HG03469 (cell line): ENCODE measurements around the gene SFXN1.
"Not testable (repeated sequence)": the region's sequence is repeated elsewhere in the genome, so short reads cannot be mapped to it uniquely, and the experiment has no call there.

Experiments used
- ATAC-seq: cut with Tn5 transposase; IDR thresholded peaks from one replicate; pipeline ENCODE4 v1.9.1; 2021; ENCODE audit warnings: mild to moderate bottlenecking, moderate library complexity, moderate number of reproducible peaks; ENCODE audit not compliant: unreplicated experiment

The SFXN1 gene

DNA sequence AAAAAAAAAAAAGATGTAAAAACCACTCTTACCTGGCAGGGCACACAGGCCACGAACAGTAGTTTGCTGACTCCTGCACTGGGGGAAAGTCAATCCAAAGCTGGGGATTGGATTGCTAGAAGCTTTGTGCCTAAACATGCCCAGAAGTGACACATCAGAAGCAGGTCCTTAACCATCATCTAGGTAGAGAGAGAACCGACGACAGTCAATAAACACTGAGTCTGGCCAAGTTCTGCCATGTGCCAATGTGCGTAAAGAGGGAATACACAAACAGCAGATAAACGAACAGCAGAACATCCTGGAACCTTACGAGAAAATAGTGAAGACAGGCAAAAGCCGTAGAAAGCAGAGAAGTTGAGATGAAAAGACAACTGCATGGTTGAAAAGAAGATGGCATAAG, 14.9 kb downstream of the SFXN1 start:
- ATAC-seq, result no peak

DNA sequence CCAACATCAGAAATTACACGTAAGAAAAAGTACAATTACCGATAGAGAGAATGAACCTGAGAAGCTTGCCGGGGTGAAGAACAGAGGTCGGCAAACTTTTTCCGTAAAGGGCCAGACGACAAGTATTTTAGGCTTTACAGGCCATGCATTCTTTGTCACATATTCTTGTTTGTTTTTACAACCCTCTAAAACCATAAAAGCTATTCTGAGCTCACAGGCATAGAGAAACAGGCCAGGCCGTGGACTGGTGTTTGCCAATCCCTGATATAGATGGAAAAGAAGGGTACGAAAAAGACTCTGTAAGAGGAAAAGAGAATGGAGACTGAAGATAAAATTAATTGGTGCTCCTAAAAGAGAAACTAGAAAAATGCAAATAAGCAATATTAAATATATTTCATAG, 15.4 kb downstream of the SFXN1 start:
- ATAC-seq, result no peak

DNA sequence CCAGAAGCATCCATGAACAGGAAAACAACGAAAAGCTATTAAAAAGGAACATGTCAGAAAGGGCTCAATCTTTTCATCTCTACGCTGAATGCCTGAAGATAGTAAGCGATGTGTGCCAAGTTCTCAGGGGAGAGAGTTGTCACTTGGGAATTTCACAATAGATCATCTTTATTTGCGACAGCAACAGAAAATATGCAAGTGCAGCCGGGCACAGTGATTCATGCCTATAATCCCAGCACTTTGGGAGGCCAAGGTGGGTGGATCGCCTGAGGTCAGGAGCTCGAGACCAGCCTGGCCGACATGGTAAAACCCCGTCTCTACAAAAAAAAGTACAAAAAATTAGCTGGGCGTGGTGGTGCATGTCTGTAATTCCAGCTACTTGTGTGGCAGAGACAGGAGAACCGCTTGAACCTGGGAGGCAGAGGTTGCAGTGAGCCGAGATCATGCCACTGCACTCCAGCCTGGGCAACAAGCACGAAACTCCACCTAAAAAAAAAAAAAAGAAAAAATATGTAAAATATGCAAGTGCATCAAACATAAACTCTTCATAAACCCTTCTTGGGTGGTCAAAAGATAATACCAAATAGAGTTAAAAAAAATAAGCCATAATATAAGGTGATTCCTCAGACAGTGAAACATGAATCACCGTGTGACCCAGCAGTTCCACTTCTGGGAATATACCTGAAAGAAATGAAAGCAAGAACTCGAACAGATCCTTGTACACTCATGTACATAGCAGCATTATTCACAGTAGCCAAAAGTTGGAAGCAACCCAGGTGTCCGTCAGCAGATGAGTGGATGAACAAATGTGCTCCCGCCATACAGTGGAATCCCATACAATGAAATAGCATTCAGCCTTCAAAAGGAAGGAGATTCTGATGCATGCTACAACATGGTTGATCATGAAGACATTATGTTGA, 16.2 kb downstream of the SFXN1 start:
- ATAC-seq, result no peak

- no peak for ATAC-seq
Observed at GRCh38 chr5:175501759-175502158, 23.4 kb downstream of the SFXN1 start.

GRCh38 chr5:175507671-175508070, 29.3 kb downstream of the SFXN1 start:
- not testable (repeated sequence) for ATAC-seq

- no peak for ATAC-seq
Observed at GRCh38 chr5:175508896-175509295, 30.5 kb downstream of the SFXN1 start.

- no peak for ATAC-seq
Observed at GRCh38 chr5:175513297-175513696, 34.9 kb downstream of the SFXN1 start.

- no peak for ATAC-seq
Observed at GRCh38 chr5:175513726-175514125, 35.4 kb downstream of the SFXN1 start.

DNA sequence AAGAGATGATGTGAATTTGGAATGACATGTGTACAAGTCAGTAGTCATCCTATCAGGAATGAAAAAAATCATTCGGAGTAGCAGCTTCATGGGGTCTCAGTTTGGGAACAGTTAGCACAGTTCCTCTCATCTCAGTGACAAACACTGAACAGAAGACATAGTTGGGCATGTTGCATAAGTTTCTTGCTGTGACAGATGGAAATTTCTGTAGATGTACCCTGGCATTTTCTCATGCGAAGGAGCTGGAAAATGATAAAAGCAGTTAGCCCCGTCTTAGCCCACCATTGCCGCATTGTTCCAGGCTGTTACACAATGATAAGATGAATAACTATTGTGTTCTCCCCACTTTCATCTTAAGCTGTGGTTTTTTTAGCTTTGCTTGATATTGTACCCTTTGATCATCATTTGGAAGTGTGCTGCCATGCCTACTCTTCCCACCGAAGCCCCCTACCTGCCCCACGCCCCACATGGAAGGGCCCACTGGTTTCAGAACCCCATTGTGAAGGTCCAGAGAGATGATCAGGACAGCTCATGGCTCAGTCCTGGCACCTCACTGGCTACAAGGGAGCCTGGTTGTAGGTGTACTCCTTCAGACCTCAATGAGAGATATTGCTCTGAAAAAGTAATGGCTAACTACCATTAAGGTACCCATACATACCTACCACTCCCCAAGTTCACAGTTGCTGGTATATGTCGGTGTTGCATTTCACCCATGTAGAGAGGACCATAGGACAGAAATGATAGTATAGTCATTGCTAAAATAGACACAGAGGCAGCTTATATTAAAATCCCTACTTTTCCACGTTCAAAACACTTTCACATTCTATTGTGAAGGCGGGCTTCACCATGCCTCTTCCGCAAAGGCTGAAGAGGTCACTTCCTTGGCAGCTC, 38.8 kb downstream of the SFXN1 start:
- no peak for ATAC-seq

GRCh38 chr5:175517824-175518450, 39.6 kb downstream of the SFXN1 start:
- no peak for ATAC-seq

DNA sequence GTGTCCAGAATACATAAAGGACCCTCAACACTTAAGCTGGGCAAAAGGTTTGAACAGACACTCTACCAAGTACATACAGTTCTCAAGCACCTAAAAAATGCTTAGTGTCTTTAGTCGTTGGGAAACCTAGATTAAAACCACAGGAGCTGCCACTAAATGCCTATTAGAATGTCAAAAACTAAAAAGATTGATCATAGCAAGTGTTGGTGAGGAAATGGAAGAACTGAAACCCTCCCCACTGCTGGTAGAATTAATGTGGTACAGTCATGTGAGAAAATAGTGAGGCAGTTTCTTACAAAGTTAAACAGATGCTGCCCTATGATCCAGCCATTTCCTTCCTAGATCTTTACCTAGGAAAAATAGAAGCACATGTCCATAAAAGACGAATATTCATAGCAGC, 40.6 kb downstream of the SFXN1 start:
- ATAC-seq, result no peak

DNA sequence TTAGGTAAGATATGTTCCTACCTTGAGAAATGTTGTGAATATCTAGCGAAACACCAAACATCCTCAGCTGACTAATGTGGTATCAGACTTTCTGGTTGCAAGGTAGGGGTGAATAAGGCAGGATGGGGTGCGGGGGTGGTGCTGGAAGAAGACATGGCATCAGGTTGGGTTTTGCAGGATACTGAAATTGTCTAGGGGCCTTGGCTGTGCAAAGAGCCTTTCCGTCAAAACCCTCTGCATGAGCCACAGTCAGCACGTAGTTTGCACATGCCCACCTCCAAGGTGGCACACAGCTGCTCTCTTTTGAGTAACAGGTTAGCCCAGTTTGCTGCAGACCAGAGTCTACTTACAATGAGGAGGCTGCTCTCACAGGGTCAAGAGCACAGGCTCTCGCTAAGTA, 42.0 kb downstream of the SFXN1 start:
- no peak for ATAC-seq

GRCh38 chr5:175520873-175521272, 42.5 kb downstream of the SFXN1 start:
- ATAC-seq, result no peak

DNA sequence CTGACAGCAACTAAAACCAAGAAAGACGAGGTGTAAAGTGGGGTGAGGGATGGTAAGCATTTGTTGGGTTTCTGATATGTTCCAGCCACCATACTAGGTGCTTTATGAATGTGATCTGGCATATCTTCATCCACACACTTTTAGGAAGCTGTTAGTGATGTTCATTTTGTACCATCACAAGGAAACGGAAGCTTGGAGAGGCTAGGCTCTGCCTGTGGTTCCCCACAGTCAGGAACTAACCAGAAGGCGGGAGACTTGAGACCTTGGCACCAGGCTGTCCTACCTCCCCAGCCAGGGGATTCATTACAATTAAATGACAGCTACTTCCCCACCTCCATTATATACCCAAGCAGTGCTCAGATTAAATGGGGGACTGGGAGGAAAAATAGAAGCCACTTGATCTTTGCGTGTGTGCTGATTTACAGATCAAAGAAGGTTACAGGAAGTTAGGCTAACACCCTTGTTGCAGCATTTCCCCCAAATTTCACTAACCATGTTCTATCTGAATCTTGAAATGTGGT, 43.0 kb downstream of the SFXN1 start:
- ATAC-seq, result no peak

GRCh38 chr5:175523292-175523691, 44.9 kb downstream of the SFXN1 start:
- ATAC-seq, result no peak

GRCh38 chr5:175524211-175524610, 45.9 kb downstream of the SFXN1 start:
- no peak for ATAC-seq

DNA sequence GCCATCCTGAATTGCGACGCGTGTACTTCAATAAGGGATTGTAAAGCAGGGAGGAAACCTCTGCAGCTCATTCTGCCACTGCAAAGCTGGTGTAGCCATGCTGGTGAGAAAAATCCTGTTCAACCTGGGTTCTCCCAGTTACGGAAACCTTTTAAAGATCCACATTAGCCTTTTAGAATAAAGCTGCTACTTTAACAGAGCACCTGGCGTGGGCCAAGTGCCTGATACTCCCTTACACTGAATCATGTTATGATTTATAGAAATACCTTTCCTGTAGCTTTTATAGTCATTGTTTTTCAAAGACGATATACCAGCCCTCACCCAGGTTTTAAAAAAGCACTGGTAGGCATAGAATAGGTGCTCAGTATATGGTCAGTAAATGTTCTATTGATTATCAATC, 48.3 kb downstream of the SFXN1 start:
- ATAC-seq, result no peak

- ATAC-seq, result no peak
Observed at GRCh38 chr5:175531361-175531760, 53.0 kb downstream of the SFXN1 start.

GRCh38 chr5:175534070-175534932, 55.9 kb downstream of the SFXN1 start:
- ATAC-seq, result peak; percentile 85

DNA sequence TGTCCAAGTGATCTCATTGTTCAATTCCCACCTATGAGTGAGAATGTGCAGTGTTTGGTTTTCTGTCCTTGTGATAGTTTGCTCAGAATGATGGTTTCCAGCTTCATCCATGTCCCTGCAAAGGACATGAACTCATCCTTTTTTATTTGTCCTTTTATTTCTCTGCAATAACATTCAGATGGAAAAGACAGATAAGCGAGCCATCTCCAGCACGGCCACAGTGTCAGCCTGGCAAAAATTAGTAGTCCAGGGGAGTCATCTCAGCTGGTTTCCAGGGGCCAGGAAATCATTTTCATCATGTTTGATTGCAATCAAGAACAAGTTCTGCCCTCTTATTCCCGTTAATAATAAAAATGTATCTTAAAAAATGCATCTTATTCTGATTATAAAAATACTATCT, 57.0 kb downstream of the SFXN1 start:
- ATAC-seq, result not testable (repeated sequence)
